Activated T-cell treated with anti-CD3 and anti-CD28 coated beads, Interleukin-2, amount 50 U/mL, for 72 hours (primary cell): ENCODE measurements around the gene KIF21A. TPM values are rescaled to one million over a fixed set of nuclear protein-coding genes. Genes with fewer than 3 reads are reported as not detected.
A peak's percentile ranks its signal among the peaks of the same experiment; 100 is the strongest.

Experiments used
- ATAC-seq, 2 donors: fragments of 150-1000 bp; cut with Tn5 transposase; replicated peaks in 1 of 2; 2 replicates each; pipeline ENCODE4 v1.10.0; 2021; ENCODE audit warnings: moderate library complexity in 2 of 2, mild to moderate bottlenecking in 1 of 2
- DNase-seq, 2 donors: peaks; one replicate each; pipeline ENCODE4 v3.0.0; 2021 to 2022; ENCODE audit warnings: mixed read lengths in 1 of 2
- H3K27ac Mint-ChIP-seq: one replicate; pipeline ENCODE4 v1.8.0; 2022; ENCODE audit warnings: mild to moderate bottlenecking, moderate library complexity, mixed read lengths
- H3K27me3 Mint-ChIP-seq: one replicate; pipeline ENCODE4 v1.8.0; 2022; ENCODE audit warnings: low read depth, mixed read lengths
- H3K36me3 Mint-ChIP-seq, 2 donors: one replicate each; pipeline ENCODE4 v1.8.0; 2022; ENCODE audit warnings: mixed read lengths in 2 of 2, mild to moderate bottlenecking in 1 of 2; ENCODE audit not compliant: insufficient read depth in 2 of 2
- H3K4me1 Mint-ChIP-seq: one replicate; pipeline ENCODE4 v1.8.0; 2022; ENCODE audit warnings: low read depth, mixed read lengths
- H3K4me3 Mint-ChIP-seq, 2 donors: one replicate each; pipeline ENCODE4 v1.8.0; 2022; ENCODE audit warnings: mild to moderate bottlenecking in 2 of 2, mixed read lengths in 2 of 2, moderate library complexity in 2 of 2
- H3K9me3 Mint-ChIP-seq, 2 donors: one replicate each; pipeline ENCODE4 v1.8.0; 2022; ENCODE audit warnings: mixed read lengths in 2 of 2
- total RNA-seq, 2 donors: library from RNA; stranded (reverse); gene quantifications; one replicate each; pipeline ENCODE4 v1.2.3, GENCODE V29; 2022

Gene KIF21A
- total RNA-seq, 2 donors from 2014 or later = 24.8 to 26.4 TPM

DNA sequence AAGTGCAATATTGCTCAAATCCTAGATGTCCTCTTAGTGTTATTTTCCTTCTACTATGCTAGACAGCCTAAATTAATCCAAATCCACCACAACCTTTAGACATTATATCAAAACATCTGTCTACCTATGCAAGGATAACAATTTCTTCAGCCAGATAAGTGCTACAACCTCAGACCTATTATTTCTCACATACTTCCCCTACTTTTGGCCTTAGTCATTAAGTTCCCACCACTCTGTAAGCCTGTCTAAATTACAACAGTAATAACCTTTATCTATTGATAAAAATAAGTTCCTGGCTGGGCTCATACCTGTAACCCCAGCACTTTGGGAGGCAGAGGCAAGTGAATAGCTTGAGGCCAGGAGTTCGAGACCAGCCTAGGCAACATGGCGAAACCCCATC, 74.0 kb downstream of the KIF21A start:
- H3K36me3 Mint-ChIP-seq = peaks cover 0 to 2% of the 10 kb centered on the region in 2 donors
- ATAC-seq = no peak
- DNase-seq = no peak

DNA sequence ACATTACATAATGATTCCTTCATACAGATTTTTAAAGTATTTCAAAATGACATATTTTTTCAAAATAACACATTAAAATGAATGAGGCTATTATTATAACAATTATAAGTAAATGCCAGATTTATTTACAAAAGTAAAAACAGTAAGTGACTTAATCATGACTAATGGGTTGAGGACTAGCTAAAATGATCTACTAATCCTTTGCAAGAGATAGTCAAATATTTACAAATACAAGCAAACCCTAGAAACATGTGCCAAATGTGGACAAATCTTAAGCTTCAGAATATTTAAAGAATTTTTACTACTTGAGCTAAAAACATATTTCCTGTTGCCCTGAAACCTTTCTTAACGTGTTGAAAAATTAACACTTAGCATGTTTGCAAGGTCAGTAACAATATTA, 74.8 kb downstream of the KIF21A start:
- DNase-seq (no peak), ATAC-seq (no peak)
- Mint-ChIP-seq H3K27me3 (no peaks in the 10 kb centered on the region), H3K36me3 (peaks cover 0 to 2% of the 10 kb centered on the region in 2 donors), H3K4me3 (no peak overlapping the region), H3K4me1 (peaks cover 14% of the 10 kb centered on the region), H3K9me3 (no peaks in the 10 kb centered on the region), H3K27ac (no peak overlapping the region)

More for the DNA sequence above, 74.0 kb downstream of the KIF21A start:
- H3K4me1 Mint-ChIP-seq = peaks cover 18% of the 10 kb centered on the region
- no peak overlapping the region for H3K4me3 Mint-ChIP-seq
- no peaks in the 10 kb centered on the region for H3K9me3 Mint-ChIP-seq
- H3K27me3 Mint-ChIP-seq = no peaks in the 10 kb centered on the region
- peak overlapping the region; percentile 67 for H3K27ac Mint-ChIP-seq

DNA sequence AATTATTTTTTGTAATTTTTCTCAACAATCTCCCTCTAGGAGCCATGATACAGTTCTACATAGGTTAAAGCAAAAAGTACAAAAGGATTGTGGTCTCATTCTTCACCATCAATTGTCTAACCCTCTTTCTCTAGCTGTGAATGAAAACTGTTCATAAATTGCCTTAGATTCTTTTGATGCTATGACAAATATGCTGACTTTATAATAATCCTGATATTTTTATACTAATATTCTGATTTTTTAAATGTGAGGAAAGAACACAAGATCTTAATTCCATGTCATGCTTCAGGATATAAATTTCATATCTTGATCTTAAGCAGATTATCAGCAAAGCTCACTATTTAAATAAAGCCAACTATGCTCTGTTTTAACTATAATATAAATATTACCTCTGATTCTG, 75.4 kb downstream of the KIF21A start:
- Mint-ChIP-seq H3K9me3 (no peaks in the 10 kb centered on the region), H3K27ac (no peak overlapping the region), H3K27me3 (no peaks in the 10 kb centered on the region), H3K4me1 (peaks cover 8% of the 10 kb centered on the region), H3K4me3 (no peak overlapping the region), H3K36me3 (peaks cover 0 to 2% of the 10 kb centered on the region in 2 donors)
- ATAC-seq (no peak), DNase-seq (no peak)

DNA sequence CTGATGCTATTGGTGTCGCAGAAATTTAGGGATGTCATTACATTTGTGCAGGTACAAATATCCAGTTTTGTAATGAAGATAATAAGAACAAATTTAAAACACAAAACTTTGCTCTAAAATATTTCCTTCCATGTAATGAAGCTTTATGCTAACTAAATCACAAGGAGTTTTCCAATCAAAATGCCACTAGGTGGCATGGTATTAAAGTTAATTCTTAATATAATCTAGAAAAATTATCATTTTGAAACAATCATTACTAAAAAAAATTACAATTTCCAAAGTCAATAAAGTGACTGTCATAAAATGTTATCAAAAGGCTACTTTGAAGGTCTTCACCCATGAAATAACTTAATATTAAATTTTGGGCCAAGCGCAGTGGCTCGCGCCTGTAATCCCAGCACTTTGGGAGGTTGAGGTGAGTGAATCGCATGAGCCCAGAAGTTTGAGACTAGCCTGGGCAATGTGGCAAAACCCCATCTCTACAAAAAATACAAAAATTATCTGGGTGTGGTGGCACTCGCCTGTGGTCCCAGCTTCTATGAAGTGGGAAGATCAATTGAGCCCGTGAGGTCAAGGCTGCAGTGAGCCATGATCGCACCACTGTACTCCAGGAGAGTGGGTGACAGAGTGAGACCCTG, 77.4 kb downstream of the KIF21A start:
- Mint-ChIP-seq H3K27me3 (no peaks in the 10 kb centered on the region), H3K27ac (no peak overlapping the region), H3K4me3 (no peak overlapping the region), H3K4me1 (no peaks in the 10 kb centered on the region), H3K36me3 (peaks cover 3% of the 10 kb centered on the region in 2 donors), H3K9me3 (no peaks in the 10 kb centered on the region)
- ATAC-seq (no peak), DNase-seq (no peak)

DNA sequence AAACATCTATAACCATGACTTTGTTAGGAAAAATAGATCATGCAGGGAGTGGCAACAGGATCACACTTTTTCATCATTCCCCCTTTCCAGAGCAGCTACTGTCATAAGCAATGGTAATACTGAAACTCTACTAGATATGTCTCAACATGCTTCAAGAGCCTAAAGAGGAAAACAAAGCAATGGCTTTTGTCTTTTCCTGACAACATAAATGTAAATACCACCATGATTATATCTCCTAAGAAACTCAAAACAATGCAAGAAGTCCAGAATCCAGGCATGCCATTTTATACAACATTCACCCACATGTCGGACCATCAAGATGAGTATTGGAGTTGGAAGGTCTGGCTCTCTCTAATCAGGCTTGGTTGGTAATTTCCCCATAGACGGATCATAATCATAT, 78.7 kb downstream of the KIF21A start:
- Mint-ChIP-seq H3K27ac (no peak overlapping the region), H3K4me1 (no peaks in the 10 kb centered on the region), H3K9me3 (no peaks in the 10 kb centered on the region), H3K36me3 (peaks cover 3% of the 10 kb centered on the region in 2 donors), H3K27me3 (no peaks in the 10 kb centered on the region), H3K4me3 (no peak overlapping the region)
- no peak for ATAC-seq
- no peak for DNase-seq

DNA sequence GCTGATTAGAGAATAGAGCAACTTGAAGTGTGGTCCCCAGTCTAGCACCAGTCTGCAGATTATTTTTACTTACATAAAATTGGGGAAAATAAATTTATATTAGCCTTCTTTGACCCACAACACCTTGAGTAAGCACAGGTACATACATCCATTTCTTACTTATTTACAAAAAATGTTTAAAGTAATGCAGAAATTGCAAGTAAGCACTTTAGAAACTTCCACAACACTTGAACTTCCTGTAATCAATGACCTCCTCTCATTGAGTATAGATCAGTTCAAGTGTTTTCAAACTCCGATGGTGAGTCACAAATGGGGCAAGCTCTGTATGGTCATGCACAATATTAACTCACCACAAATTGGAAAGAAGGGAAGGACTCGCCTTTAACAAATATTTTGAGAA, 83.3 kb downstream of the KIF21A start:
- ATAC-seq (no peak), DNase-seq (no peak)
- peaks cover 6 to 7% of the 10 kb centered on the region in 2 donors for H3K36me3 Mint-ChIP-seq
- H3K27ac Mint-ChIP-seq = no peak overlapping the region
- H3K4me3 Mint-ChIP-seq = no peak overlapping the region
- H3K27me3 Mint-ChIP-seq = no peaks in the 10 kb centered on the region
- H3K4me1 Mint-ChIP-seq = no peaks in the 10 kb centered on the region
- H3K9me3 Mint-ChIP-seq = no peaks in the 10 kb centered on the region

DNA sequence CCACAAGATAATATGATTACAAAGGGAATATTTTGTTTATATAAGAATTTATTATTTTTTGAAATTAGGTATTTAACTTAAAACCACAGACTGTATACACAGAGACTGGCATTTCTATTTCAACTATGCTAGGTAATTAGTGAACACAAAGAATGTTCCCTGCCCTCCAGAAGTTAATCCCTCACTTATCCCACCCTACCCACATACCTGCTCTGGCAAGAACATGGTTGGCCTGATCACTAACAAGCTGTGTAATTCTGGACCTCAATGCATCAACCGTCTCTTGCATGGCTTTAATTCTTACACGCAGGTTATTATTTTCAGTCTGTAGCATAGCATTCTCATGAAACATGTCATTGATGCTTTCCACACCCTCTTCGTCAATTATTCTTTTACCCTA, 85.9 kb downstream of the KIF21A start:
- Mint-ChIP-seq H3K27me3 (no peaks in the 10 kb centered on the region), H3K4me3 (no peak overlapping the region), H3K9me3 (no peaks in the 10 kb centered on the region), H3K27ac (no peak overlapping the region), H3K36me3 (peaks cover 5 to 7% of the 10 kb centered on the region in 2 donors), H3K4me1 (no peaks in the 10 kb centered on the region)
- DNase-seq (no peak), ATAC-seq (no peak)

DNA sequence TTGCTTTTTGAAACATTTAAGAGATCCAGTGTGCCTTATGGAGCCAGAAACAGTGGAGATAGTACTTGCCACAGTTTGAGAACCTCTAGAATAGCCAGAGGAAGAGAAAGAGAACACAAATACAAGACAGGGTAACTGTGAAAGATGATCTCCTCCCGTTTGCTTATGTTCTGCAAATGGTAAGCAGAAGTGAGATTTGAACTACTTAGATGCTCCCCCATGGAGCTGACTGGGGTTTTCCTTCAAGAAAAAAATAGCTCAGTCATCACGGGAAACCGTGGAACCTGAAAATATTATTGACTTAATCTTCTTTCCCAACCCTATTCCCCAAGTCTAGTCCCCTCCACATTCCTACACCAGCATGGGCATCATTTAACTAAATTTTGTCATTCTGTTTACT, 87.1 kb downstream of the KIF21A start:
- Mint-ChIP-seq H3K4me1 (no peaks in the 10 kb centered on the region), H3K4me3 (no peak overlapping the region)
- no peak for ATAC-seq

DNA sequence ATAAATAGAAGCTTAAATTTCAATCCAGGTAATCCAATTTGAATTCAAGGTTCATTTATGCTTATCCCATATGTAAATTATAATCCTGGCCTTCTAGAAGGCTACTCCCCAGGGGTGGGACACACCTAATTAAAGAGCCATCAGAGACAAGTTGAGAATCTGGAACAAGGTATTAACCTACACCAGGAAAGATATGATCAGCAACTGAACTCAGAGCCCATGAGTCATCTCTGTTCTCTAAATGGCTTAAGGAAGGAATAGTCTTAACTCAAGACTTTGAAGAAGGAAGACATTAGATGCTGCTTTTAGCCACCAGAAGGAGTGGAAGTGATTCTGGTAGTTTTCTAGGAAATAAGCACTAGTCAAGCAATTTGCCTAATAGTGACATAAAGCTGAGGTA, 88.0 kb downstream of the KIF21A start:
- Mint-ChIP-seq H3K4me3 (no peak overlapping the region), H3K27ac (peak overlapping the region; percentile 8), H3K9me3 (no peaks in the 10 kb centered on the region), H3K4me1 (no peaks in the 10 kb centered on the region), H3K36me3 (peaks cover 3 to 6% of the 10 kb centered on the region in 2 donors), H3K27me3 (no peaks in the 10 kb centered on the region)
- DNase-seq = no peak
- ATAC-seq = no peak

More for the DNA sequence above, 87.1 kb downstream of the KIF21A start:
- Mint-ChIP-seq H3K27ac (no peak overlapping the region), H3K9me3 (no peaks in the 10 kb centered on the region), H3K27me3 (no peaks in the 10 kb centered on the region), H3K36me3 (peaks cover 3 to 6% of the 10 kb centered on the region in 2 donors)
- DNase-seq = no peak

DNA sequence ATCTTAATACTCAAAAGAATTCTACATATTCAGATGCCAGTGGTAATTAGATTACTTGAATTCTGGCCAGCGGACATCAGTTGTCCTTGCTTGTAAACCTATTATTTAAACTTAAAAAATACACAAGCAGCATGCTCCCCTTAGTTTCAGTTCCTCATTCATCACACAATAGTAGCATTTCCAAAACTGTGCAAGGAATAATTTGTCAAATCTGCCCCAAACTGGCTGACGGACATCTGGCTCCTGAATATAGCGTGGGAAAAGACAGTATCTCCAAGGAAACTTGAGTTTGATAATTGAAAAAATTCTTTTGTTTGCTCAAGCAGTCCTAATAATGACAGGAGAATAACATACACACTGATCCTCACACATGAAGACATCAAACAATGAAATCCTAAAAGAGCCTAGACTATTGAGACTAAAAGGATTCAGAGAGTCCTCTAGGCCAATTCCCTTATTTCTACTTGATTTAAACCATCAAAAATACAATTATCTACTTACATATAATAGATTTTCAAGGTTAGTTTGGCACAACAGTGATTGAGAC, 90.4 kb downstream of the KIF21A start:
- no peaks in the 10 kb centered on the region for H3K27me3 Mint-ChIP-seq
- no peaks in the 10 kb centered on the region for H3K4me1 Mint-ChIP-seq
- H3K4me3 Mint-ChIP-seq = no peak overlapping the region
- no peak overlapping the region for H3K27ac Mint-ChIP-seq
- peaks cover 3 to 6% of the 10 kb centered on the region in 2 donors for H3K36me3 Mint-ChIP-seq
- ATAC-seq (no peak), DNase-seq (no peak)
- no peaks in the 10 kb centered on the region for H3K9me3 Mint-ChIP-seq

DNA sequence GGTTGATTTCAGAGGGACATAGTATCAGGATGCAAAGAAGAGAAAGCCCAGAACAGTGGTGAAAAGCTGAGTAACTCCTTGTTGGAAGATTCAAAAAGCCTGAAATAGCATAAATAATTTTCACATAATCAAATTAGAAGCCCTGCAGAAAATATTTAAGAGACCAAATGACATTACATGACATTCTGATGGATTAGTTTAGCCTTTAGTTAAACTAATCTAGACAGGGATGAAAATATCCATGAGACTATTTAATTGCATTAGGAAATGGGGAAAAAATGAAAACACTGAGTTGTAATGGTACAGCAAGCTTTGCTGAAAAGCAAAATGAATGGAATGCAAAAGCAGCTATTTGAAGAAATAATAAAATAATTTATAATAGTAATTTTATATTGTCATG, 91.8 kb downstream of the KIF21A start:
- Mint-ChIP-seq H3K27me3 (no peaks in the 10 kb centered on the region), H3K9me3 (no peaks in the 10 kb centered on the region), H3K4me3 (no peak overlapping the region), H3K36me3 (peaks cover under 1 to 3% of the 10 kb centered on the region in 2 donors), H3K27ac (no peak overlapping the region), H3K4me1 (no peaks in the 10 kb centered on the region)
- no peak for DNase-seq
- no peak for ATAC-seq

DNA sequence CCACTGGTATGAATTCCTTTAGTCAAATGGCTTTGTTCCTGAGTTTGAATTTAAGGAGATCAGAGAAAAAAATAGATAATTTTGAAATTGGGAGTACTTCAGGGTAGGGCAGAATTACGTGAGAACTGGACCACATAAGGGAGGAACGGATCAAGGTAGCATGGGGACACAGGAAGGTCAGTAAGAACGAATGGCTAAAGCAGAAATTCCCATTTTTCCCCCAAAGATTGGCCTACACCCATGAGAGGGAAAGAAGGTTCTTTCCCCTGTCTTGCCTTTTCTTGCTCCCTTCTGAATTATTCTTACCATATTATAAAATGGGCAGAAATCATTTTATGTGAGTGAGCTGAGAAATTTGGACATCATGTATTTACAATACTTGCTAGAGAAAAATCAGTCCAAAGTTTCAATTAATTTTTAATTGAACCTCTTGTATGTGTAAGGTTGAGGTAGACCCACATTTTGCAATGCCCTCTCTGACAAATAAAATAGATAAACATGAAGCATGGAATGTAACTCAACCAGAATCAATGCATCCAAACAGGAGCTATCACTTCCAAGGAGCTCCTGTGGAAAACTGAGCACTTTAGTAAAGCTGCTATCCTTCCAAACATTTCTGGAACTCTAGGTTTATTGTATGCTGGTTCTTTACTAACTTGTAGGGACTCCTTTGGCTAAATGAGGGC, 93.8 kb downstream of the KIF21A start:
- Mint-ChIP-seq H3K27me3 (no peaks in the 10 kb centered on the region), H3K27ac (no peak overlapping the region), H3K36me3 (no peaks in the 10 kb centered on the region), H3K9me3 (no peaks in the 10 kb centered on the region), H3K4me1 (no peaks in the 10 kb centered on the region), H3K4me3 (no peak overlapping the region)
- no peak for DNase-seq
- ATAC-seq = no peak

DNA sequence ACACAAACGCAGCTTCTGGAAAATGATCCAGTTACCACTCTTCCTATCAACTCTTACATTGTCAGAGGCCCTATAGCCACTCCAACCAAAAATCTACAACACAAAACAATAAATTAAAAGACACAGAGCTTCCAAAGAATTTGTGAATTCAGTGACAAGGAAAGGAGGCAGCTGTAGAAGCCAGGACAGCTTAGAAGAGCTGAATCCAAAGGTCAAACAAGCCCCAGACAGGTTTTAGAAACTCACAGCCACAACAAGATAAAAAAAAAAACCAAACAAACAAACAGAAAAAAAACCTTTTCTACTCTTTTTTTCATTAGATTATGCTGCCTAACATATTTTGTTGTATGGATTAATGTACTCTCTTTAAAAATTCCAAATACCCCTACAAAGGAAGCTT, 94.4 kb downstream of the KIF21A start:
- Mint-ChIP-seq H3K27me3 (no peaks in the 10 kb centered on the region), H3K4me3 (no peak overlapping the region), H3K36me3 (no peaks in the 10 kb centered on the region), H3K27ac (peak overlapping the region; percentile 54), H3K9me3 (no peaks in the 10 kb centered on the region), H3K4me1 (no peaks in the 10 kb centered on the region)
- DNase-seq (no peak), ATAC-seq (no peak)
